HL-60/S4 treated with retinoic acid at 250 ng/mL for 4 days and 3 days (cell line): ENCODE measurements around the gene DAZAP1.
"Not testable (repeated sequence)": the region's sequence is repeated elsewhere in the genome, so short reads cannot be mapped to it uniquely, and the experiment has no call there.

ENCODE experiments used
- in situ Hi-C: fragments of 300-500 bp; cut with MboI; formaldehyde crosslinking; loops from 2 replicates; pipeline ENCODE4 v1.7.0; 2022; ENCODE audit warnings: low sequenced_read_pairs

The DAZAP1 gene

DNA sequence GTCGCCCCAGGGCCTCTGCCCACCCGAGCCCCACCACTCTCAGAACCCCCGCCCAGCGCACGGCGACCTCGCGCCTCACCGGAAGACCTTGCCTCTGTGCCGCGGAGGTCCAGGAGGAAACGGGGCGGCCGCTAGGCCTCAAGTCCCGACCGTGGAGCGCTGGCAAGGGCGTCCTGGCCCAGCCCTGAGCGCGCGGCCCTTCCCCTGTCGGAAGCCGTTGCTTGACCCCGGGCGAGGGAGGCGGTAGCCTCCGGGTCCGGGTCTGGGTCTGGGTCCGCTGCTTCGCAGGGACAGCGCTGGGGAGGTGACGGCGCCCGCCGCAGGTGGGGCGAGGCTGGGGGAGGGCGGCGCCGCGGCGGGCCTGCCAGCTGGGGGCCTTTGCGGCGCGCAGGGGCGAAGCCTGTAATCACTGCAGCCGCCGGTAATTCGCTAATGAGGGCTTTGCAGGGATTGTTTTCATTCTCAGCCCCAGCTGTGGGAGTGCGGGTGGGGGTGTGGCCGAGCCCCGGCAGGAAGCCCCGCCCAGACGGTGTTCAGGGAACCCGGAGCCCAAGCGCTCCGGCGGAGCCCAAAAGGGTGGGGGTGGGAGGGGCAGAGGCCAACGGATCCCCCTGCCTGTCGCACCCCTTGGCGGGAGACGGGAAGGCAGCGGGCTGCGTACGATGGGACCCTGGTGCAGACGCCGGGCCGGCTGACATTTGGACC lies 63.1 kb downstream of the DAZAP1 start:
- in situ Hi-C loops: no loop called here

DNA sequence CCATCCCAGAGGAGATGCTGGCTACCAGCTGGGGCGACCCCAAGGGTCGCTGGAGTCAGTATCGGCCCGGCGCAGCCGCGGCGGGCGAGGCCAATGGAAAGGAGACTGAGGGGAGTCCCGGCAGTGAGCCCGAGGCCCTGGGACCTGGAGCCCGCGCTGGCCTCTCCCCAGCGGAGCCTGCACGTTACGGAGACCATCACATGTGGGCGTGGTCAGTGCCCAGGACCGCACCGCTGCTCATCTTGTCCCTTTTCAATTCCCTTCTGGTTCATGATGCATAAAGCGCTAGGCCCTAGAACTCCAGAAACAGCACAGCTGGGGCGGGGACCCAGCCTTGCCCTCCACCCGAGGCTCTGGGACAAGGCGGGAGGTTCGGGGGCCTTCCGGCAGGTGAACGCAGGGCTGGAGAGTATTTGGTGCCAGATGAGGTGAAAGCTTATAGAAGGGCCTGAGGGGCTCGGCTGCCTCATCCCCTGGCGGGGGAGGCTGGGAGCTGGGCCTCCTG lies 63.7 kb downstream of the DAZAP1 start:
- in situ Hi-C loops: no loop called here

DNA sequence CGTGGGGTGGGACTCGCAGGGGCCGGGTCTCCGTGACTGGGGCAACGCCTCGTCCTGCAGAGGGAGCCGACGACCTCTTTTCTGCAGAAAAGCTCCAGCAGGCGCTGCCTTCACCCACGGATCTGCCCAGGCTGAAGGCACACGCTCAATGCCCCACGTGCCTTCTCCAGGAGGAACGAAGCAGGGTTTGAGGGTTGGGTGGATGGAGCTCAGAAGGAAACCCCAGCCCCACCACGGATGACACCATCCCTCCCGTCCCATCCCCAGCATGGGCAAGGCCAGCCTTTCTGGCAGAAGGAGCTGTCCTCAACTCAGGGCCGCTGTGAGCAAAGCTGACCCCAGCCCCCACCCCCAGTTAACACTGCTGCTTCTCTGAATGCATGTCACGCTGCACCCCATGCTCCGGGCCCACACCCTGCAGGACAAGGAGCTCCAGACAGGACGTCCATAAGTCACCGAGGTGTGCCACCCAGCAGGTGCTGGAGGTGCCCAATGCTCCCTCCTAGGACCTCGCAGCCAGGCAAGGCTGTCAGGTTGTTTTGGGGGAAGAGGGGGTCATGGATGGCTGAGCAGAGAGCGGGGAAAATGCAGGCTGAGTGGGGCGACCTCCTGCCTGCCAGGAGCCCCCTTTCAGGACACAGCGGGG lies 64.3 kb downstream of the DAZAP1 start:
- in situ Hi-C loops: no loop called here

DNA sequence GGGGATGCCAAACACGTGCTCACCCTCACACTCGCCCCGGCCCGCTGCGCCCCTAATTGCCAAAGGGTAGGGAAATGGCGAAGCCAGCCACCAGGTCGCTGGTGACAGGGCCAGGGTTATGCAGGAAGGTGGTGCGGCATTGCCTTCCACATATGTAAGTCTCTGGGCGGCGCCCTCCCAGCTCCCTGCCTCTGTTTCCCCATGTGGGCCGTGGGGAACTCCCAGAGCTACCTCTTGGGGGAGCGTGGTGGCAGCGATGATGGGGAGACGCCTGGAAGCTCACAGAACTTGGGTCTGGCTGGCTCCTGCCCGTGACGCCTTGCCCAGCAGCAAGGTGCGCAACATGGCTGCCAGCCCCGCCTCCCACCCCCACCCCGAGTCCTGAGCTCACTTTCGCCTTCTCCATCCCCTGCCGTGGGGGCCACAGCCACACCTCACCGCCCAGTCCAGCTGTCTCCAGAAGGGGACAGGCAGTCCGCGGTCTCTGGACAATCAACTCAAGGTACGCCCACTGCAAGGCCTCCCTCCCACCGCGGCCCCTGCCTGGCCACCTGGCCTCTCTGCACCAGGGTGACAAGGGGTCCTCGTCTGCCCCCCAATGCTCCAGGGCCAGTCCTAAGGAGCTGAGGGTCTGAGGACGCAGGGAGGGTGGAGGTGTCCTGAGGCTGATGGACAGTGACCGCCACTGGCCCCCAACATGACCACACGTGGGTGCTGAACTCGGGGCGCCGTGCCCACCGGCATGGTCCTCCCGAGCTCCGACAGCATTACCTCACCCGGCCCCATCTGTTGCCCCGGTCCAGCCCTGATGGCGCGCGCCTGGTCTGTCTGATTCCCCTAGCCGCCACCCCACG lies 65.1 kb downstream of the DAZAP1 start:
- in situ Hi-C loops: no loop called here

DNA sequence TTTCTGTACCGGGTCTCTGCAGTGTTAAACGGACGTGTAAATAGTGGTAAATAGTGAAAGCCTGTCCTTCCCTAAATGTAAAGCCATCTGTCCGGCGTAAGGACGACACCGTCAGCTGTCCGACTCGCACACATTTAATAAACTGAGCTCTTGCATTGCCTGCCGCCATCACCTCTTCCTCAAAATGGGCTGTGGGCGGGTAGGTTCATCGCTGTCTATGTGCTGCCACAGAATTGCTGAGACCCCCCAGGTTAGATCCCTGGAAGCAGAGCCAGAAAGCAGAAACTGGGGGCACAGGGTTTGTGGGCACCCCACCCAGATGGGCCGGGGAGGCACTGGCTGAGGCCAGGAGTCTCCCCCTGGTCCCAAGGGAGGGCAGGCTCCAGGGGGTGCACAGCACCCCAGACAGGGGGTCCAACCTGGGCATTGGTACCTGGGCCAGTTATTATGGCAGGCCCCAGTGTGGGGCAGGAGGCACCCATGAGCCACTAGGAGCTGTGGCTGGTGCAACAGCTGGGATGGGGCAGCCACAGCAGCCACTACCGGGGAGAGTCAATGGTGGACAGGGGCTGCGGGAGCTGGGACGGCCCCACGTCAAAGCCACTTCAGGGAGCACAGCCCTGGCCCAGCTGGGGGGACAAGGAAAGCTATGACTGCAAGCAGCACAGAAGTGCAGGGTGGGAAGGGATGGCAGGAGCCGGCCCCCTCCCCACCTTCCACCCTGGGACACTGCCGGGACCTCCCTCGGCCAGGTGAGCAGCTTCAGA lies 65.9 kb downstream of the DAZAP1 start:
- in situ Hi-C loops: no loop called here

DNA sequence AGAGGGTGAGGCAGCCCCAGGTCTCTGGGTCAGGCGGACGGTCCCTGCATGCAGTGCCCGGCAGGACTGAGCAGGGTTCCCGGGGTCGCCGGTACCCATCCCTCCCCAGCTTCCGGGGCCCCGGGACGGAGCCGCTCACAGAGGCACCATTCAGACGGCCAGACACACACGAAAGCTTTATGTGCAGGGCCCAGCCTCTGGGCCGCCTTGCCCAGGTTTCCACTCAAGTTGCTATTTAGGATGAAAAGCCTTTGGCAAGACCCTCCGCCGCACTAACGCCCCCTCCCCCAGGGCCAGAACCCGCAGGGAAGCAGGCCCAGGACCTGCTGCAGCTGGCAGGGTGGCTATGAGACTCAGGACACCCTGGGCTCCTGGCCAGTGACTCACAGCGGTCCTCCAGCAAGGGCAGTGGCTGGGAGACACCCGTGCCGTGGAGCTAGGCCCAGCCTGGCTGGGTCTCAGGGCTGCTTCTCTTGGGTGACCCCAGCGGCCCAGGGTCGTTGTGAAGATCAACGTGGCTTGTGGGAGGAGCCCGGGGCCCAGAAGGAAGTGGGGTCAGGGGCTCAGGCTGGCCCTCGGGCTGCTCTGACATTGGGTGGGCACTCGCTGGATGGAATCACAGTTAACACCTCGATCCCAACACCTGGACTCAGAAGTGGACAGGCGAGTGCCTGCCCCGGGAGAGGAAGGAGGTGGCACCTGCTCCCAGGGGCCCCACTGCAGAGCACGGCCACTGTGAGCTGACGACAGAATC lies 66.8 kb downstream of the DAZAP1 start:
- in situ Hi-C loops: no loop called here

DNA sequence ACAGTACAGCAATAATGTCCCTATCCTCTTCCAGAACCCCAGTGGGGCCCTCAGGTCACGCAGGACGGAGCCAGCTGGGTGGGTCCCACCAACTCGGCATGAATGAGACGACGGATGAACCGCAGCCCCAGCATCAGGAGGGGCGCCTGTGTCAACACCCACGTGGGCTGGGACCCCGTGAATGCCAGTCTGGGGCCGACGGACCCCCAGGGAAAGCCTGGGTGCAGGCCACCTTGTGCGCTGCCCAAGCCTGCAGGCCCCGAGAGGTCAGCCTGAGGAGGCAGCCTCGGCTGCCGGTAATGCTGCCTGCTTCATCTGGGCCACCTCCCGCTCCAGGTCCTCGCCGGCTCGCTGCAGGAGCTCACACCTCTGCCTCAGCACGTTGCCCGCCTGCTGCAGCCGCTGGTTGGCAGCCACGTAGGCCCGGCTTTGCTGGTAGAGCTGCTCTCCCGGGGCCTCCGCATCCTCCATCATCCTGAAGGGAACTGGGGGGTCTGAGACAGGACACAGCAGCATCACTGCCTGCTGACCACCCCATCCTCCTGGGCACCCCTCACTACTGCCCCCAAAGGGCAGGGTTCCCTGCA lies 67.5 kb downstream of the DAZAP1 start:
- in situ Hi-C loops: no loop called here

DNA sequence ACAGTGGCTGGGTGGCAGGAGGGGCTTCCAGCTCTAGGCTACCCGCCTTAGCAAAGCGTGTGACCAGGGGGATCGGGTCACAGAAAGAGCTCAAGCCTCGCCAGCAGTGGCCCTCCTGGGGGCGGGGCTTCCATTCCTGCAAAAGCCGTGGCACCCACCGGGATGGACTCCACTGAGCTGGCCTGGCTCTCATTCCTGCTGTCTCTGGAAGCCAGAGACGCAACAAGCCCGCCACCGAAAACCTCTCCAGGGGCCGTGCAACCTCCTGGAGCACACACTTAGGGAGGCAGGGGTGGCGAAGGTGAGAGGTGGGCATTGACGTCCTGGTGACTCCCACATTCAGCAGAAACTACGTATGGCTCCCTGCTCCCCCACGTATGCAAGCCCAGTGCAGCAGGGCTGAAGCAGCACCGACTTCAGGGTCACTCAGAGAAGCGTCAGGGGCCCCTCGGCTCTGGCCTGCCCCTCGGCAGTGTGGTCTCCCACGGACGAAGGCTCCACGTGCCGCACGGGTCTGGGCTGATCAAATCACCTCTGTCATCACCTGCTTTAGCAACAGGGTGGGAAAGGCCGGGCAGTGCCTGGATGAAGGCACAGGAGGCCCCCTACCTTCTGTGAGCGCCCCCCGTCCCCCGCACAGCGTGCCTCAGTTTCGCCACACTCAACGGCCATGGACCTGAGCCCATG lies 68.5 kb downstream of the DAZAP1 start:
- in situ Hi-C loops: no loop called here

DNA sequence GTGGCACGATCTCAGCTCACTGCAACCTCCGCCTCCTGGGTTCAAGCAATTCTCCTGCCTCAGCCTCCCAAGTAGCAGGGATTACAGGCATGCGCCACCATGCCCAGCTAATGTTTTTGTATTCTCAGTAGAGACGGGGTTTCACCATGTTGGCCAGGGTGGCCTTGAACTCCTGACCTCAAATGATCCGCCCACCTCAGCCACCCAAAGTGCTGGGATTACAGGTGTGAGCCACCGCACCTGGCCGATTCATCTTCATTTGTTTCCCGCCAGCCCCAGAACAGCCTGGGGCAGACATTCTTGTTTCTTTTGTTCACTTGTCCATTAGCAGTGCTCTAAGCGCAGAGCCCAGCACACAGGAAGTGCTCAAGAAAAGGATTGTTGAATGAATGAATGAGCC lies 69.7 kb downstream of the DAZAP1 start:
- in situ Hi-C loops: not testable (repeated sequence)

DNA sequence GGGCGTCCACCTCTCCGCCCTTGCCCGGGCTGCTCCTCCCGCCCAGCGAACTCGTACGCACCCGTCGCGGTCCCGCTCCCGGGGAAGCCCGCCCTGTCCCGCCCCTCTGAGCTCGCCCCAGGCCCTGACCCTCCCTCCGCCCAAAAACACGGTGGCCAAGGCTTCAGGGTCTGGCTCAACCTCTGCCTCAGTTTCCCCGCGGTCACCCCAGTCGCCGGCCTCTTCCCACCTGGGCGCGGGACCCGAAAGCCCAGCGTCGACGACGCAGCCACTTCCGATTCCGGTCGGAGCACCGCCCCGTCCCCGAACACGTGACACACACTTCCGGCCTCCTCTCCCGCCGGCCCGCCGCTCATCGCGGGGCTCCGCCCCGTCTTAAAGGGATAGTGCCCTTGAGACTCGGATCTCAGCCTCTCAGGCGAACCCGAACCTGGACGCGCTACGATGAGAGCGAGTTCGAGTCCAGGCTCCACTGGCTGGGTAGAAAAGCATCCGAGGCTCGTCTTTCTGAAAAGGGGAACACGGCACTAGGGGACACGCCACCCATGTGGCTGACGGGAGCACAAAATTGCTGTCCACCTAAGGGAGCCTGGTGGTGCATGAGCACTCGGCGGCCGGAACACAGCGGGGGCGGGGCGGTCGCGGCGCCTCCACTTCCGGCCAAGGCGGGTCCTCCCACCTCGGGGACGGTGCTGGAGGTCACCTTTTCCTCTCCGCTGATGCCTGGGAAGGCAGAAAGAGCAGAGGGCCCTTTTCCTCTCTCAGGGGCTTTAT lies 71.7 kb downstream of the DAZAP1 start, which contains the start of gene C19orf25:
Gene C19orf25 (minus strand): TSS at position 282 of the 774 bp plus-strand sequence. CDS start 312 bp downstream, outside the sequence.
- in situ Hi-C loops: no loop called here

DNA sequence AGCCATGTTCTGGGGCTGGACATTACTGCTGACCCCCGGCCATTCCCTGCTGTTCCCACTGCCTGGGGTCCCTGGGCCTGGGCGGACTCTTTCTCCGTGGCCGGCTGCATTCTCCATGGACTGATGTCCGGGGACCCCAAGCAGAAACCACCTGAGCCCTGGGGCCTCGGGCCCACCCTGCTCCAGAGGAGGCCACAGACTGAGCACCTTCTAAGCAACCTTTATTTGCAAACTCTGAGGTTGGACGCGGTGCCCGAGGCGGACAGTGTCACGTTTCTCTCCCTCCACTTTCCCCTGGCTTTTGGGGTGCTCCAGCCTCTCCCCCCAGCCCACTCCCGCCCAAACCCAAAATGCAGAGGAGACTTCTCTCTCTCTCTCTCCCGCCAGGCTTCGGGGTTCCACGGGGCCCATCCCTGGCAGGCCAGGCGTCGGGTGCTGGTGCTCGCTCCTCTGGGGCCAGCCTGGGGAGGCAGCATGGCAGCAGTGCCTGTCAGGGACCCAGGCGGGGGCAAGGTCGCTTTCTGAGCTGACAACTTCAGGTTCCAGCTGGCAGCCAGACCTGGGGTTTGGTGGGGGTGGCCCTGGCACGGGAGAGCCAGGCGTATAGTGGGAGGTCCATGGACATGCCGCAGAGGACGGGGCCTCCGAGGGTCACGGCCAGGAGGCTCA lies 74.0 kb downstream of the DAZAP1 start:
- in situ Hi-C loops: no loop called here

DNA sequence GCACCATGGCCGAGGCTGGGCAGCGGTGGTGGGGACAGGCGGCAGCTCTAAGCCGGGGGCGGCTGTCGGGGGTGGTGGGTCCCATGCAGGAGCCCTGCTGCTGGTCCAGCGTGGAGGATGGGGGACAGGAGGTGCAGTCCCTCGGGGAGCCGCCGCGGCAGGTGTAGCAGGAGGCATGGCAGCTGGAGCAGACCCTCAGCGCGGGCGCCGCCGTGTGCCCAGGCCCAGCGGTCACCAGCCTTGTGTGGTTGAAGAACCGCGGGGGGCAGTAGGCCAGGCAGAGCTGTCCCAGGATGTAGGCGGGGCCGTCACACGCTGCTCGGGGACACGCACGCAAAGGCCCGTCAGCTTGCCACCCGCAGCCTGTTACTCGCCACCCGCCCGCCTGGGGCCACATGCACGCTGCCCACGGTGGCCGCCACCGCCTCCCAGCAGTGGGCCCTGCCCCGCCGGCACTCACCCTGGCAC lies 74.5 kb downstream of the DAZAP1 start:
- in situ Hi-C loops: no loop called here

DNA sequence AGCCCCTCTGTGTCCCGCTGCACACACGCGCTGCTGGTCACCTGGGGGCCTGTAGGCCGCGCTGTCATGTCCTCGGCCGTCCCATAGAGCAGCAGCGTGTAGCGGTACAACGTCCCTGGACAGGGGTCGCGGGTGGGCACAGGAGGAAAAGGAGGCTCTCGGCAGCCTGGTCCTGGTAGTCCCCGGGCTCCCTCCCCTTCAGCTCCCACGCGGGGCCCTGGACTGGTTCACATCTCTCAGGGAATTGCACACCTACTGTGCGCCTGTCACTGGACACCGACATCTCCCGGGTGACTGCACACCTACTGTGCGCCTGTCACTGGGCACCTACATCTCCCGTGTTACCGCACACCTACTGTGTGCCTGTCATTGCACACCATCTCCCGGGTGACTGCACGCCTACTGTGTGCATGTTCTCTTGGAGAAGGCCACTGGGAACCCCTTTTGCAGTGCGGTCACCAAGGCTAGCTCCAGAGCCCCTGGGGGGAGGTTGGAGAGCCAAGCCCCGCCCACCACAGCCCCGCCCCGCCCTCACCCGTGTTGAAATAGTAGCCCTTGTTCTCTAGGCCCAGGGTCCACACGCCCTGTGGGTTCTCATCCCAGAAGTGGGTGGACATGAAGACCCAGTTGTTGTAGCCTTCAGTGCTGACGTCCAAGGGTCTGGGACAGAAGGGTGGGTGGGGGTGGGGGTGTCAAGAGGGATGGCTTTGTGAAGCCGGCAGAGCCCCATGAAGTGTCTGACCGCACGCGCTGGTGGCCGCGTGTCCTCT lies 75.2 kb downstream of the DAZAP1 start:
- in situ Hi-C loops: no loop called here

DNA sequence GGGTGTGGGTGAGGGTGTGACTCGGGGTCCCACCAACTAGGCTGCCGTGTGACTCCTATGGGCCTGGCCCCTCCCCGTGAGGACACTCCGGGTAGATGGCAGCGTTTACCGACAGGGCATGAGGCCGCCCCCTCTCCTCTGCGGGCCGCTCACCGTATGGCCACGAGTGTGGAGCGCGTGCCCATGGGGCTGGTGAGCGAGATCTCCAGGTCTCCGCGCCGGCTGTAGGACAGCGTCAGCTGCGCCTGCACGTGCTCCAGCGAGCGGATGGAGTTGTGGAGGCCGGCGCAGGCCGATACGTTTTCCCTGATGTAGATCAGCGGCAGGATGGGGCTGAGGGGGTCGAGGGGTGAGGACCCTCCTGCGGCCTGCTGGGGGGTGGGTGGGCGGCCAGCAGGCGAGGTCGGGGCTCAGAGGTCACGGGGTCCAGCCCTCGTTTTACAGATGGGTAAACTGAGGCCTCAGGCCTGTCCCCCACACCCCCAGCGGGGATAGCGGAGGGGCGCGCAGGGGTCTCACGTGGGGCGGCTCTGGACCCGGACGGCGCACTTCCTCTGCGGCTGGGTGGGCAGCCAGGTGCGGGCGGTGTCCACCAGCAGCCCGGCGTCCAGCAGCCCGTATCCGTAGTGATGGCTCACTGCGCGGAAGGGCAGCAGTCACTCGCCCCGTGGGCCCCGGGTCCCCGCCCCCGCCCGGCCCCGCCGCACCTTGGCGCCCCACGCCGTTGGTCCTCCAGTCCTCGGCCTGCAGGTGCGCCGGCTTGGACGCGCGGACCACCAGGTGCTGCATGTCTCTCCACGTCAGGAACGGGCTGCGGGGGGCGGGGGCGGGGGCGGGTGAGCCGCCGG lies 76.0 kb downstream of the DAZAP1 start:
- in situ Hi-C loops: no loop called here

DNA sequence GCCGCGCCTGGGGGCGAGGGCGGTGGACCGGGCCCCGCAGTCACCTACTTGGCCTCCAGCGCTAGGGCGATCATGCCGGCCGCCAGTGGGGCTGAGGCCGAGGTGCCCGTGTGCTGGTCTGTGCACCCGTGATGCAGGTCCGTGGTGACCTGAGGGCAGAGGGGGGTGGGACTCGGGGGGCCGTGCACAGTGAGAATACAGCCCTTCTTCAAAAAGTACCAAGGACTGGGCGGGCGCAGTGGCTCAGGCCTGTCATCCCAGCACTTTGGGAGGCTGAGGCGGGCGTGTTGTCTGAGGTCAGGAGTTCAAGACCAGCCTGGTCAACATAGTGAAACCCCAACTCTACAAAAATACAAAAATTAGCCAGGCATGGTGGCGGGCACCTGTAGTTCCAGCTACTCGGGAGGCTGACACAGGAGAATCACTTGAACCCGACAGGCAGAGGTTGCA lies 76.6 kb downstream of the DAZAP1 start:
- in situ Hi-C loops: no loop called here
